ENCODE data around the gene PAX3. TPM values are rescaled to one million over a fixed set of nuclear protein-coding genes. Genes with fewer than 3 reads are reported as not detected.

PAX3 gene
- not detected in 2 replicates for total RNA-seq

DNA sequence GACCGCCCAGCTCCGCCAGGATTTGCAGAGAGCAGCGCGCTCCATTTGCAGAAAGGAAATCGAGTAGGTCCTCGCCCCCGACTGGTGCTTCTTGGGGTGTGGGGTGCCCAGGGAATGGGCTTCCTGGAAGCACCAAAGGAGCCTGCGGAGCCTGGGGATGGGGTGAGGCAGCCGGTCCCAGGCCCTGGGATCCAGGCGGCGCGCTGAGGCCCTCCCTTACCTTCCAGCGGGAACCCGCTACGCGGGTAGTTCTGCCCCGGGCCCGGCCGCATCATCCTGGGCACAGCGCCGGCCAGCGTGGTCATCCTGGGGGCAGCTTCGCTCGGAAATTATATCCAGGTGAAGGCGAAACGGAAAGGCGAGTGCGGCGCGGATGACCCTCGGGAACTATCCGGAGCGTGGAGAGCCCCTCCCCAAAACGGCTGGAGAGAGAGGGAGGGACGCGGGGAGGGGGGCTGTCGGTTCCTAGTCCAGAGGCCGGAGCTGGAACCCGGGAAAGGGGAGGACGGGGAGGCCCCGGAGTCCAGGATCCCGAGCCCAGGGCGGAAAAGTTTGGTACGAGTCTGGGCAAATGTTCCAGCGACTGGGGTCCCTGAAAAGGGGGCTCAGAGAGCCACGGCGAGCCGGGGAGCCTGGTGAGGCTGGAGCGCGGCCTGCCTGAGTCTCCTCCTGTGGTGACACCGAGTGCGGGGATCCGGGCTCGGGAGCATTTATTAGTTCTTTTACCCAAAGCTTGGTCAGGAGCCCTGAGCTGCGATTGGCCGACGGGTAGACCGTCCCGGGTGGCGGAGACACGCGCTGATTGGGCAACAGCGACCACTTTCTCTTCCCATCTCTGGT, at the start of gene PAX3:
PAX3 (minus strand) TSS at position 688 of the 840 bp plus-strand sequence; CDS start at position 305, 383 bp downstream.

Other genes starting within 250 kb of the PAX3 start
- gene SGPP2, start 125.5 kb upstream of the PAX3 start, total RNA-seq, result 0.17 TPM in 1 of 2 replicates, not detected in the other